K562 (cell line): ENCODE measurements around the gene MALAT1. TPM values are rescaled to one million over a fixed set of nuclear protein-coding genes. Genes with fewer than 3 reads are reported as not detected.

Experiments
- ADNP ChIP-seq: fragments of 200-800 bp; sonication (Bioruptor generic); IDR thresholded peaks from 2 replicates; pipeline ENCODE4 v1.6.1; 2016; ENCODE audit warnings: missing genetic modification characterization, missing compliant biosample characterization
- ARID1B ChIP-seq: fragments of 450-650 bp; IDR thresholded peaks from 2 replicates; pipeline ENCODE4 v1.6.1; 2016; ENCODE audit warnings: antibody characterized with exemption, mild to moderate bottlenecking, inconsistent platforms
- ATF4 ChIP-seq: fragments of 450-650 bp; formaldehyde crosslinking; IDR thresholded peaks from 2 replicates; pipeline ENCODE4 v1.4.0; 2022; ENCODE audit warnings: mild to moderate bottlenecking, moderate library complexity
- BMI1 ChIP-seq: fragments of 150-350 bp; IDR thresholded peaks from 2 replicates; pipeline ENCODE4 v1.6.1; 2014; ENCODE audit warnings: low read length
- CREB1 ChIP-seq, 2 experiments: sonication (generic) in 1 of 2; formaldehyde crosslinking in 1 of 2; IDR thresholded peaks; 2 replicates each; pipeline versions ENCODE4 v1.6.1 to v1.8.0; 2012 to 2022; ENCODE audit warnings: inconsistent platforms in 1 of 2, mild to moderate bottlenecking in 1 of 2, missing genetic modification reagents in 1 of 2, moderate library complexity in 1 of 2
- ELF1 ChIP-seq: fragments of 200-800 bp; sonication (Bioruptor generic); IDR thresholded peaks from 2 replicates; pipeline ENCODE4 v1.6.1; 2016; ENCODE audit warnings: missing genetic modification characterization, missing compliant biosample characterization
- GABPB1 ChIP-seq: sonication (generic); formaldehyde crosslinking; IDR thresholded peaks from 2 replicates; pipeline ENCODE4 v1.8.0; 2022; ENCODE audit warnings: mild to moderate bottlenecking, missing genetic modification reagents
- HDAC8 ChIP-seq: fragments of 450-650 bp; IDR thresholded peaks from 2 replicates; pipeline ENCODE4 v1.6.1; 2016; ENCODE audit warnings: mild to moderate bottlenecking, missing genetic modification characterization, moderate library complexity, missing compliant biosample characterization
- MITF ChIP-seq: IDR thresholded peaks from 2 replicates; pipeline ENCODE4 v1.6.1; 2014; ENCODE audit warnings: antibody characterized with exemption
- MXD1 ChIP-seq: fragments of 250-450 bp; sonication (Bioruptor Pico); IDR thresholded peaks from 2 replicates; pipeline ENCODE4 v1.8.0; 2021; ENCODE audit warnings: borderline replicate concordance, mild to moderate bottlenecking, moderate library complexity; ENCODE audit not compliant: poor library complexity, severe bottlenecking
- PATZ1 ChIP-seq: fragments of 250-450 bp; sonication (Bioruptor Pico); IDR thresholded peaks from 2 replicates; pipeline ENCODE4 v1.5.0; 2020; ENCODE audit warnings: mild to moderate bottlenecking, borderline replicate concordance
- PKNOX1 ChIP-seq: fragments of 450-650 bp; IDR thresholded peaks from 2 replicates; pipeline ENCODE4 v1.6.1; 2016
- PTRF ChIP-seq: fragments of 450-650 bp; IDR thresholded peaks from 2 replicates; pipeline ENCODE4 v1.6.1; 2016; ENCODE audit warnings: mild to moderate bottlenecking, missing genetic modification characterization, missing compliant biosample characterization
- RBM34 ChIP-seq: fragments of 200-400 bp; formaldehyde crosslinking; IDR thresholded peaks from 2 replicates; pipeline ENCODE4 v1.6.1; 2018; ENCODE audit warnings: low read length, borderline replicate concordance; ENCODE audit not compliant: insufficient read depth
- TBL1XR1 ChIP-seq, 2 experiments: IDR thresholded peaks; 2 replicates each; pipeline ENCODE4 v1.6.1; 2012; ENCODE audit warnings: improper control_type of control experiment in 2 of 2, low read length in 2 of 2, mild to moderate bottlenecking in 1 of 2
- ZBTB34 ChIP-seq: fragments of 250-450 bp; sonication (Bioruptor Pico); IDR thresholded peaks from 2 replicates; pipeline ENCODE4 v1.8.0; 2021; ENCODE audit warnings: mild to moderate bottlenecking, moderate library complexity
- ZNF232 ChIP-seq: sonication (generic); formaldehyde crosslinking; IDR thresholded peaks from 2 replicates; pipeline ENCODE4 v1.8.0; 2022; ENCODE audit warnings: mild to moderate bottlenecking, missing genetic modification reagents
- ZNF41 ChIP-seq: fragments of 250-450 bp; sonication (Bioruptor Pico); conservative IDR thresholded peaks from 2 replicates; pipeline ENCODE4 v1.4.0; 2020; ENCODE audit warnings: mild to moderate bottlenecking
- ZNF449 ChIP-seq: fragments of 250-450 bp; sonication (Bioruptor Pico); IDR thresholded peaks from 2 replicates; pipeline ENCODE4 v1.8.0; 2022; ENCODE audit warnings: moderate library complexity, mild to moderate bottlenecking, inconsistent platforms
- ZNF764 ChIP-seq: fragments of 250-450 bp; sonication (Bioruptor Pico); IDR thresholded peaks from 2 replicates; pipeline ENCODE4 v1.4.0; 2020; ENCODE audit warnings: low read depth, mild to moderate bottlenecking, moderate library complexity
- polyA plus RNA-seq, 8 experiments: library from polyadenylated mRNA; depleted of rRNA in 4 of 8; stranded (reverse) in 5 of 8; unstranded in 3 of 8; fragments of >200 nt; fragmentation: Nextera tagmentation in 2 of 8; fragmentation: Illumina TruSeq in 1 of 8; extraction: Ambion mirVana in 2 of 8; extraction: Trizol in 1 of 8; gene quantifications; 2 replicates each; pipeline versions ENCODE4 v1.2.1 to v1.2.3, GENCODE V29; 2011 to 2014; ENCODE audit warnings: inconsistent platforms in 1 of 8, missing spikeins in 1 of 8
- total RNA-seq, 7 experiments: library from RNA; depleted of rRNA in 6 of 7; stranded (reverse); fragments of >200 nt in 6 of 7; fragmentation: Illumina TruSeq in 2 of 7; extraction: Trizol in 2 of 7; gene quantifications; 2 replicates each; pipeline versions ENCODE4 v1.2.1 to v1.2.3, GENCODE V29; 2011 to 2021; ENCODE audit warnings: low replicate concordance in 1 of 7

The MALAT1 gene
- total and polyA plus RNA-seq, 9 of the 15 experiments (the other 6 are each of a cell fraction or from before 2014, with no cell fraction given): 363 to 8,715 (median 2,351) TPM

GRCh38 chr11:65501186-65501471, 2.3 kb downstream of the MALAT1 start (continued):
- TF ChIP-seq ZBTB34 (CRISPR knock-in tag) (no peak), CREB1 (IDR thresholded peaks at IDR 0.05) (no peak), CREB1 (CRISPR knock-in tag; IDR thresholded peaks at IDR 0.05) (no peak), ADNP (tag) (no peak), ZNF41 (0 out of 2 replicates have a peak, but pooled peaks have one; percentile 19), MXD1 (no peak), MITF (no peak), ARID1B (no peak), ZNF764 (CRISPR knock-in tag) (no peak), PTRF (tag) (no peak), ZNF232 (CRISPR knock-in tag) (no peak), PKNOX1 (no peak), ATF4 (no peak), ZNF449 (CRISPR knock-in tag) (no peak), RBM34 (no peak), PATZ1 (no peak), BMI1 (no peak), ELF1 (tag) (no peak), TBL1XR1 (IDR thresholded peaks at IDR 0.05; ENCODE audit: low read length in 2 of 2) (no peak; a peak in 2 of 4 replicates), HDAC8 (tag) (no peak), GABPB1 (no peak)
